ENCODE data around the gene PNMA8A. TPM values are rescaled to one million over a fixed set of nuclear protein-coding genes. Genes with fewer than 3 reads are reported as not detected.
"Not testable (repeated sequence)": the region's sequence is repeated elsewhere in the genome, so short reads cannot be mapped to it uniquely, and the experiment has no call there.

Gene PNMA8A
- total RNA-seq, 4 donors from 2014 or later = 0.30 to 4.0 (median 2.7) TPM

GRCh38 chr19:46502891-46503290, 31.5 kb upstream of the PNMA8A start:
- WGBS, 2 donors = 96 to 99% methylated on average over 5 of the region's 5 CpGs
- DNase-seq (ENCODE audit: low spot score in 2 of 2) = no peak
- intact Hi-C loops (cut with DNase I; ENCODE audit: low total_unique reads) = no loop called here
- no peak overlapping the region for H3K4me3 ChIP-seq (ENCODE audit: low read depth, poor library complexity, severe bottlenecking)
- TF ChIP-seq POLR2A (IDR thresholded peaks at IDR 0.05) = no peak
- TF ChIP-seq, protein P1, sequence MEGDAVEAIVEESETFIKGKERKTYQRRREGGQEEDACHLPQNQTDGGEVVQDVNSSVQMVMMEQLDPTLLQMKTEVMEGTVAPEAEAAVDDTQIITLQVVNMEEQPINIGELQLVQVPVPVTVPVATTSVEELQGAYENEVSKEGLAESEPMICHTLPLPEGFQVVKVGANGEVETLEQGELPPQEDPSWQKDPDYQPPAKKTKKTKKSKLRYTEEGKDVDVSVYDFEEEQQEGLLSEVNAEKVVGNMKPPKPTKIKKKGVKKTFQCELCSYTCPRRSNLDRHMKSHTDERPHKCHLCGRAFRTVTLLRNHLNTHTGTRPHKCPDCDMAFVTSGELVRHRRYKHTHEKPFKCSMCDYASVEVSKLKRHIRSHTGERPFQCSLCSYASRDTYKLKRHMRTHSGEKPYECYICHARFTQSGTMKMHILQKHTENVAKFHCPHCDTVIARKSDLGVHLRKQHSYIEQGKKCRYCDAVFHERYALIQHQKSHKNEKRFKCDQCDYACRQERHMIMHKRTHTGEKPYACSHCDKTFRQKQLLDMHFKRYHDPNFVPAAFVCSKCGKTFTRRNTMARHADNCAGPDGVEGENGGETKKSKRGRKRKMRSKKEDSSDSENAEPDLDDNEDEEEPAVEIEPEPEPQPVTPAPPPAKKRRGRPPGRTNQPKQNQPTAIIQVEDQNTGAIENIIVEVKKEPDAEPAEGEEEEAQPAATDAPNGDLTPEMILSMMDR (IDR thresholded peaks at IDR 0.05) = no peak

DNA sequence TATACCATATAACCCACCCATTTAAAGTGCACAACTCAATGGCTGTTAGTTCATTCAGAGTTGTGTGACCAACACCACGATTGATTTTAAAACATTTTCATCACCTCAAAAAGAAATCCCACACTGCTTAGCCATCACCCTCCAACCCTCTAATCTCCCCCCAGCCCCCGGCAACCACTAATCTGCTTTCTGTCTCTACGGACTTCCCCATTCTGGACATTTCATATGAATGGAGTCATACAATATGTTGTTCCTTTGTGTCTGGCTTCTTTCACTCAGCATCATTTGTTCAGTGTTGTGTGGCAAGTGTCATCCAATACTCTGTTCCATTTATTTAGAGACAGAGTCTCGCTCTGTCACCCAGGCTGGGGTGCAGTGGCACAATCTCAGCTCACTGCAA, 28.3 kb upstream of the PNMA8A start:
- intact Hi-C loops (cut with DNase I; ENCODE audit: low total_unique reads) = no loop called here
- no peak overlapping the region for H3K4me3 ChIP-seq (ENCODE audit: low read depth, poor library complexity, severe bottlenecking)
- TF ChIP-seq, protein P1 (IDR thresholded peaks at IDR 0.05) = no peak
- TF ChIP-seq POLR2A (IDR thresholded peaks at IDR 0.05) = no peak
- DNase-seq (ENCODE audit: low spot score in 2 of 2) = no peak
- WGBS, 2 donors = 78 to 84% methylated on average over 4 of the region's 4 CpGs

- intact Hi-C loops (cut with DNase I; ENCODE audit: low total_unique reads) = no loop called here
- WGBS, 2 donors = 72 to 89% methylated on average over 8 of the region's 8 CpGs
- TF ChIP-seq, protein P1 (IDR thresholded peaks at IDR 0.05) = no peak
- TF ChIP-seq POLR2A (IDR thresholded peaks at IDR 0.05) = no peak
- no peak overlapping the region for H3K4me3 ChIP-seq (ENCODE audit: low read depth, poor library complexity, severe bottlenecking)
- no peak for DNase-seq (ENCODE audit: low spot score in 2 of 2)
These were observed 26.4 kb upstream of the PNMA8A start for GRCh38 chr19:46497773-46498172.

- H3K4me3 ChIP-seq (ENCODE audit: low read depth, poor library complexity, severe bottlenecking); DNase-seq (ENCODE audit: low spot score in 2 of 2); intact Hi-C loops (cut with DNase I; ENCODE audit: low total_unique reads): not testable (repeated sequence)
- WGBS, 2 donors = 79 to 93% methylated on average over 4 of the region's 4 CpGs
These were observed 25.5 kb upstream of the PNMA8A start for GRCh38 chr19:46496886-46497285.

DNA sequence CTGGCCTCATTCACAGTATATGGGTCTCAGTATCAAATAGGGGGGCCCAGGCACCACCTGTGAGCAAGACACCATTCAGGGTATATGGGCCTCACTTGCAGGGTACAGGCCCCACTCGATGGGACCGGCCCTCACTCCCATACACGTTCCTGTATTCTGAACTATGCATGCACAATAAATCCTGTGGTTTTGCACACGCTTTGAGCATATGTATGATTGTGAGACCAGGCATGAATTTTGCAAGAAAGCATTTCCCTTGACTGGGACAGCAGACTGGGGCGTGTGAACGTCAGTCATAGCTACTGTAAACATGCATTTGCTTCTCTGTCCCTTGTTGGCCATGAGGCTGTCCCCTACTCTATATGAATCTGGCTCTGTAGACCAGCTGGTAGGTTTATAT, 24.9 kb upstream of the PNMA8A start:
- TF ChIP-seq, protein P1 (IDR thresholded peaks at IDR 0.05) = no peak
- no peak for TF ChIP-seq POLR2A (IDR thresholded peaks at IDR 0.05)
- H3K4me3 ChIP-seq (ENCODE audit: low read depth, poor library complexity, severe bottlenecking) = no peak overlapping the region
- intact Hi-C loops (cut with DNase I; ENCODE audit: low total_unique reads) = no loop called here
- WGBS, 2 donors = 74 to 79% methylated on average over 6 of the region's 6 CpGs
- no peak for DNase-seq (ENCODE audit: low spot score in 2 of 2)

DNA sequence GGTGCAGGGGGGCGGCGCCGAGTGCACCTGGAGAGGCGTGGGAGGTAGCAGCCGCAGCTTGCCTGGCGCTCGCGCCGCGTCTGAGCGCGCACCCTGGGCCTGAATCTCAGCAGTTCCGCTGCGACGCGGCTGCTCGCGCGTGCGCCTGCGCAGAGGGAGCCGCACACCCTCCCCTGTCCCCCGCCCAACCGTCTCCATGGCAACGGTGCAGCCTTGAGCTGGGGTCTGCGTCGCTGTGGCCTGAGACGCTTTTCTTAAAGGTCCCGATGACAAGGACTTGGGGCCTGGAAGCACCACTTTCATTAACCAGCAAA, 24.4 kb upstream of the PNMA8A start, which contains the start of gene PNMA8B:
PNMA8B (minus strand) TSS at position 82 of the 314 bp plus-strand sequence. CDS start 402 bp downstream, outside the sequence.
- TF ChIP-seq POLR2A (IDR thresholded peaks at IDR 0.05) = no peak
- TF ChIP-seq, protein P1 (IDR thresholded peaks at IDR 0.05) = no peak
- no peak within 1 kb of the TSS for H3K4me3 ChIP-seq (ENCODE audit: low read depth, poor library complexity, severe bottlenecking)
- no peak for DNase-seq (ENCODE audit: low spot score in 2 of 2)
- intact Hi-C loops (cut with DNase I; ENCODE audit: low total_unique reads) = no loop called here
- 9 to 14% methylated on average over 6 to 9 of the region's 29 CpGs for WGBS, 2 donors

Measured in lower leg skin (tissue), 4 donors.